Thyroid gland (tissue), 4 donors: ENCODE data around the gene PRR33.

Experiments
- POLR2A ChIP-seq, 2 donors: fragments of 450-650 bp; IDR thresholded peaks; one replicate each; pipeline ENCODE4 v1.6.1; 2017; ENCODE audit warnings: antibody characterized with exemption in 2 of 2, mild to moderate bottlenecking in 2 of 2, moderate library complexity in 1 of 2
- TF ChIP-seq, protein P1 (sequence below), 6 experiments: fragments of 200-600 bp in 3 of 6; fragments of 450-650 bp in 3 of 6; sonication (generic) in 3 of 6; IDR thresholded peaks; one replicate each; pipeline ENCODE4 v1.5.1; 2016 to 2019; ENCODE audit warnings: antibody characterized with exemption in 6 of 6, mild to moderate bottlenecking in 2 of 6, inconsistent platforms in 1 of 6, moderate library complexity in 1 of 6

DNA sequence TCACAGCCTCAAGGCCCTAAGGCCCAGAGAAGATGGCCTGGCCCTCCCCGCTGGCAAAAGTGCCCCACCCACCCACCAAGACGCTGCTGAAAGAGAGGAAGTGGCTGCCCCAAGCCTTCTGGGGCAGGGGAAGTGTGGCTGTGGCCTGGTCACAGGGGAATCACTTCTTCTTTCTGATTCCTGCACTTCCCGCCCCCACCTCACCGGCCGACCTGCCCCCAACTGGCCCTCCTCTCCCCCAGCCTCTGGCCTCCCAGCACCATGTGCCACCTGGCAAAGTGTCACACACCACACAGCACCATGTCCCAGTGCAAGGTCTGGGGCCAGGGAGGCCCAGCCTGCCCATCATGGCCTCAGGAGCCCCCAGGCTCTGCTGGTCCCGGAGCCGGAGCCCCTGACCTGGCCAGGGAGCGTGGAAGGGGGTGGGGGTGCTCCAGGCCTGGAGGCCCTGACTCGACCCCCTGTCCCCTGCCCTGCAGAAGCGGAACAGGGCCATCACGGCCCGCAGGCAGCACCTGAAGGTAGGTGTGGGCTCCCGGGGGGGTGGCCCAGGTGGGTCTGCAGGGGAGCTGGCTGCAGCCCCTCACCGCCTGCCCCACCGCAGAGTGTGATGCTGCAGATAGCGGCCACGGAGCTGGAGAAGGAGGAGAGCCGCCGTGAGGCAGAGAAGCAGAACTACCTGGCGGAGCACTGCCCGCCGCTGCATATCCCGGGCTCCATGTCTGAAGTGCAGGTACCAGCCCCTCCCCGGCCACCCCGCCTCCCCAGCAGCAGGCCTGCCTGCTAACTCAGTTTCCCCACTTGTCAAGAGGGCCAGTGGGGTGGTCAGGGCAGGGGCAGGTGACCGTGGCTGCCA is 51.5 kb downstream of the PRR33 start:
- TF ChIP-seq, protein P1, sequence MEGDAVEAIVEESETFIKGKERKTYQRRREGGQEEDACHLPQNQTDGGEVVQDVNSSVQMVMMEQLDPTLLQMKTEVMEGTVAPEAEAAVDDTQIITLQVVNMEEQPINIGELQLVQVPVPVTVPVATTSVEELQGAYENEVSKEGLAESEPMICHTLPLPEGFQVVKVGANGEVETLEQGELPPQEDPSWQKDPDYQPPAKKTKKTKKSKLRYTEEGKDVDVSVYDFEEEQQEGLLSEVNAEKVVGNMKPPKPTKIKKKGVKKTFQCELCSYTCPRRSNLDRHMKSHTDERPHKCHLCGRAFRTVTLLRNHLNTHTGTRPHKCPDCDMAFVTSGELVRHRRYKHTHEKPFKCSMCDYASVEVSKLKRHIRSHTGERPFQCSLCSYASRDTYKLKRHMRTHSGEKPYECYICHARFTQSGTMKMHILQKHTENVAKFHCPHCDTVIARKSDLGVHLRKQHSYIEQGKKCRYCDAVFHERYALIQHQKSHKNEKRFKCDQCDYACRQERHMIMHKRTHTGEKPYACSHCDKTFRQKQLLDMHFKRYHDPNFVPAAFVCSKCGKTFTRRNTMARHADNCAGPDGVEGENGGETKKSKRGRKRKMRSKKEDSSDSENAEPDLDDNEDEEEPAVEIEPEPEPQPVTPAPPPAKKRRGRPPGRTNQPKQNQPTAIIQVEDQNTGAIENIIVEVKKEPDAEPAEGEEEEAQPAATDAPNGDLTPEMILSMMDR (IDR thresholded peaks at IDR 0.05): no peak
- no peak for TF ChIP-seq POLR2A (IDR thresholded peaks at IDR 0.05)
